Measurements from ENCODE around the gene PRKD2.
"Not testable (repeated sequence)": the region's sequence is repeated elsewhere in the genome, so short reads cannot be mapped to it uniquely, and the experiment has no call there.

Gene PRKD2

DNA sequence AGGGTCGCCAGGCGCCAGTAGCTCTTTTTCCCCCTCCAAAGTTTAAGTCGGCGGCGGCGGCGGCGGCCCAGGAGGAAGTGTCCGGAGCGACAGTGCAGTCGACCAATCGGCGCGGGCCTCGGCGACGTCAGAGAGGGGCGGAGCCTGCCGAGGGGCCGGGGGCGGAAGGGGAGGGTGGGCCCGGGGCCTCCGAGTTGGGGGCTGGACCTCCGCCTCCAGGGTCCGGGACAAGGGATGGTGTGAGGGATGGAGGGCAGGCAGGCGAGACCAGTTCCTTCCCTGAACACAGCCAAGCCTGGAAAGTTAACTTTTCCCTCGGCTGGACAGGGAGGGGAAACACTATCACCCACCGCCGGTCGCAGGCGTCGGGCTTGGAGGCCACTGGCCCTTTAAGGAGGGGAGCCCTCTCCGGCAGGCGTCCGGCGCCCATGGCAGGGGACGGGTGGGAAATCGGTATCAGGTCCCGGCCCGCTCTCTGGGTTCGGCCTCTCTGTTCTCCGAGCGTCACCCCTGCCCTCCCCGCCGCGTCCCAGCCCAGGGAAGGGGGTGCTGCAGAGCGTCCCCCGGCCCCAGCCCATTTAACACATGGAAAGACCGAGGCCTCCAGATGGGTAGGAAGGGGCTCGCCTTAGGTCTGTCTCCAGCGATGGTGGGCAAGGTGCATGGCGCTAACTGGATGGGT, at the start of gene PRKD2:
TSS of gene PRKD2 (minus strand) at position 81 of the 682 bp plus-strand sequence. CDS start 744 bp downstream, outside the sequence.
- peak; percentile 97 for DNase-seq

DNA sequence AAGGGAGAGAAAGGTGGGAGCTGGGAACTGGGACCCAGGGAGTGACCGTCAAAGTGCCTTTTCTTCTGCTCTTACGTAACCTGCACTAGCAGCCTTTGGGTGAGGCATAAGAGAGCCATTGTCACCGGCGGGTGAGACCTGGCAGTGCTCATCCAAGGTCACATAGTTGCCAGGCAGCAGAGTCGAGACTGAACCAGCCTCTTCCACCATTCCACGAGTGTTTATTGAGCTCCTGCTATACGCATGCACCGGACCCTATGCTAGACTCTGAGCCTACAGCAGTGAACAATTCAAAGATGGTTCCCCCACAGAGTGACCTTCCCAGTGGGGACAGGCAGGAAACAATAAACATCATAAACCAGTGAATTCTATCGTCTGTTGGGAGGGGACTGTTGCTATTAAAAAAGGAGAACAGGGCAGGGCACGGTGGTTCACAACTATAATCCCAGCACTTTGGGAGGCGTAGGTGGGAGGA, 47.9 kb upstream of the PRKD2 start:
- no peak for DNase-seq

DNA sequence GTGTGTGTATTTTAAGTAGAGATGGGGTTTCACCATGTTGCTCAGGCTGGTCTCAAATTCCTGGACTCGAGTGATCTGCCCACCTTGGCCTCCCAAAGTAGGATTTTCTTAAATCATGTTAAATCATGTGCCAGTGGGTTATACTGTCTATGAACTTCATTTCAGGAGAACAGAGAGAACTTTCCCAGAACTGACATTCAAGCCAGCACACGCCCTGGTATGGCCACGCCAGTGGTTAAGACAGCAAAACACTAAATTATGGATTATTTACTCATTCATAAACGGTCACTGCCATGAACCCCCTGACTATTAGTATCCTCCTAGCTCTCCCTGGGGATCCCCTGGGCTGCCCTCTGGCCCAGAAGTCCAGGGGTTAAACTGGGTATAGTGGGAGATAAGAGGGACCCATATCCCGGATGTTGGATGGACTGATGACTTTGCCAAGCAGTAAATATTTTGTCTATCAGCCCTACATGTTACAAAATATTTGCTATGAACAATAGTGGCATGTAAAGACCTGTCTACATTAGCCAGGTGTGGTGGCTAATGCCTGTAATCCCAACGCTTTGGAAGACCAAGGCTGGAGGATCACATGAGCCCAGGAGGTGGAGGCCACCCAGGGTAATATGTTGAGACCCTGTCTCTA, 45.5 kb upstream of the PRKD2 start:
- DNase-seq: no peak

DNA sequence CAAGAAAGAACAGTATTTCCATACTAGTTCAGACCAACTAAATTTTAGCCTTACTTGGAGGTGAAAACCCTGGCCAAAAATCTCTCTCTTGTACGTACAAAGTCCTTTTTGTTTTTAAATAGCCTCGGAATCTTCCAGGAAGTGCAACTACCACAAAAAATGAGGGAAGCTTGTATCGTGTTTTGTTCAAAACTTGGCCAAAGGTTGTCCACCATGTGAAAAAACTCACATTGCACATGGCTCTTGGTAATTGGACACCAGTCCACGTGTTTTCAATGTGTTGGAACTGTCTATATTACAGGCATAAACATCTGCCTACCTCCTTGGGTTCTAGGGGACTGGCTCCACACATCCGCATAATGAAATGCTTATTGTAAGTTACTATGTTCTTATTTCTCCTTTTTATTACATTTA, 44.5 kb upstream of the PRKD2 start:
- DNase-seq: no peak

DNA sequence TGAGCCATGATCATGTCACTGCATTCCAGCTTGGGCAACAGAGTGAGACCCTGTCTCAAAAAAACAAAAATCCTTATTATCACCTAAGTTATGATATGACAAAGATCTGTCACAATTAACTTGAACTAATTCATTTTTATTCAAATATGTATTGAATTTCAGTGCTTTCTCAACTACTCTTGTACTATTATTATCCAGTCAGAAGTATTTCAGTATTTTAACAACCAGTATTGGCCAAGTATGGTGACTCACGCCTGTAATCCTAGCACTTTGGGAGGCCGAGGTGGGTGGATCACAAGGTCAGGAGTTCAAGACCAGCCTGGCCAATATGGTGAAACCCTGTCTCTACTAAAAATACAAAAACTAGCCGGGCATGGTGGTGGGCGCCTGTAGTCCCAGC, 44.0 kb upstream of the PRKD2 start:
- DNase-seq: not testable (repeated sequence)

DNA sequence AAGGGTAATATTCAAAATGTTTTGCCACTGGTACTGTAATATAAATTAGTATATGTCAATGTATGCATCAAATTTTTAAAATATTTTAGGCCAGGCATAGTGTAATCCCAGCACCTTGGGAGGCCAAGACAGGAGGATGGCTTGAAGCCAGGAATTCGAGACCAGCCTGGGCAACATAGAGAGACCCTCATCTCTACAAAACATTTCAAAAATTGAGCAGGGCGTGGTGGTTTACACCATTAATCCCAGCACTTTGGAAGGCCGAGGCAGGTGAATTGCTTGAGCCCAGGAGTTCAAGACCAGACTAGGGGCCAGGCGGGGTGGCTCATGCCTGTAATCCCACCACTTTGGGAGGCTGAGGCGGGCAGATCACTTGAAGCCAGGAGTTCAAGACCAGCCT, 43.4 kb upstream of the PRKD2 start:
- no peak for DNase-seq

DNA sequence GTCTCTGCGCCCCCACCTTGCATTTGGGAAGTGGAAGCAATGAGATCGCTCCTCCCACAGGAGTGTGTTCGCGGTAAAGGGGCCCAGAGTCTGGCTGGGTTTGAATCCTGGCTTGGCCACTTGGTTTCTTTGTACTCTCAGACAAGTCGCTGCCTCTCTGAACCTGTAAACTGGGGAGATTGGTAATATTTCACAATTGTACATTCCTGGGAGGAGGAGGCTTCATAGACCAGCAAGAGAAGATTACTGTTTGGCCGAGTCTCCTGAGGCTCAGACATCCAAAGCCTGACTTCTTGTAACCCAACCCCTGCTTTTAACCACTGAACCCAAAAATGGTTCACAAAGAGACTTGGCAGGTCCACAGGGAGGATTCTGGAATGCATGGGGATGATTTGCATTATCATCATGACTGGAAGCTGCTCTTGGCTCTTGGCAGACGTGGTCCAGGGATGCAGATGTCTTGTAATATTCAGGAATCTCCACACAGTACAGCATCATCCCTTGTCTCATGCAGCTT, 43.0 kb upstream of the PRKD2 start:
- DNase-seq: no peak

DNA sequence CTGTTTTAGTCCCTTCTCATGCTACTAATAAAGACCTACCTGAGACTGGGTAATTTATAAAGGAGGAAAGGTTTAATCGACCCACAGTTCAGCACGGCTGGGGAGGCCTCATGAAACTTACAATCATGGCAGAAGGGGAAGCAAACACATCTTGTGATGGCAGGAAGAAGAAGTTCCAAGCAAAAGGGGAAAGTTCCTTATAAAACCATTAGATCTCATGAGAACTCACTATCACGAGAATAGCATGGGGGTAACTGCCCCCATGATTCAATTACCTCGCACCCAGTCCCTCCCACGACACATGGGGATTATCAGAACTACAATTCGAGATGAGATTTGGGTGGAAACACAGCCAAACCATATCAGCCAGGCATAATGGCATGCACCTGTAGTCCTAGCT, 42.3 kb upstream of the PRKD2 start:
- no peak for DNase-seq

DNA sequence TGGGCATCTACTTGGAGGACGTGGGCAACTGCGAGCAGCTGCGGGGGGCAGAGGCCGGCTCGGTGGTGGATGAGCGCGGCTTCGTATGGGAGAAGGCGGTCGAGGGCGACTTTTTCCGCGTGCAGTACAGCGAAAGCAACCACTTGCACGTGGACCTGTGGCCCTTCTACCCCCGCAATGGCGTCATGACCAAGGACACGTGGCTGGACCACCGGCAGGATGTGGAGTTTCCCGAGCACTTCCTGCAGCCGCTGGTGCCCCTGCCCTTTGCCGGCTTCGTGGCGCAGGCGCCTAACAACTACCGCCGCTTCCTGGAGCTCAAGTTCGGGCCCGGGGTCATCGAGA, 39.6 kb upstream of the PRKD2 start:
- no peak for DNase-seq

DNA sequence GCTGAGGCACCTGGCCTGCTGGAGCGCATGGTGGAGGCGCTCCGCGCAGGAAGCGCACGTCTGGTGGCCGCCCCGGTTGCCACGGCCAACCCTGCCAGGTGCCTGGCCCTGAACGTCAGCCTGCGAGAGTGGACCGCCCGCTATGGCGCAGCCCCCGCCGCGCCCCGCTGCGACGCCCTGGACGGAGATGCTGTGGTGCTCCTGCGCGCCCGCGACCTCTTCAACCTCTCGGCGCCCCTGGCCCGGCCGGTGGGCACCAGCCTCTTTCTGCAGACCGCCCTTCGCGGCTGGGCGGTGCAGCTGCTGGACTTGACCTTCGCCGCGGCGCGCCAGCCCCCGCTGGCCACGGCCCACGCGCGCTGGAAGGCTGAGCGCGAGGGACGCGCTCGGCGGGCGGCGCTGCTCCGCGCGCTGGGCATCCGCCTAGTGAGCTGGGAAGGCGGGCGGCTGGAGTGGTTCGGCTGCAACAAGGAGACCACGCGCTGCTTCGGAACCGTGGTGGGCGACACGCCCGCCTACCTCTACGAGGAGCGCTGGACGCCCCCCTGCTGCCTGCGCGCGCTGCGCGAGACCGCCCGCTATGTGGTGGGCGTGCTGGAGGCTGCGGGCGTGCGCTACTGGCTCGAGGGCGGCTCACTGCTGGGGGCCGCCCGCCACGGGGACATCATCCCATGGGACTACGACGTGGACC, 39.1 kb upstream of the PRKD2 start:
- DNase-seq: no peak

DNA sequence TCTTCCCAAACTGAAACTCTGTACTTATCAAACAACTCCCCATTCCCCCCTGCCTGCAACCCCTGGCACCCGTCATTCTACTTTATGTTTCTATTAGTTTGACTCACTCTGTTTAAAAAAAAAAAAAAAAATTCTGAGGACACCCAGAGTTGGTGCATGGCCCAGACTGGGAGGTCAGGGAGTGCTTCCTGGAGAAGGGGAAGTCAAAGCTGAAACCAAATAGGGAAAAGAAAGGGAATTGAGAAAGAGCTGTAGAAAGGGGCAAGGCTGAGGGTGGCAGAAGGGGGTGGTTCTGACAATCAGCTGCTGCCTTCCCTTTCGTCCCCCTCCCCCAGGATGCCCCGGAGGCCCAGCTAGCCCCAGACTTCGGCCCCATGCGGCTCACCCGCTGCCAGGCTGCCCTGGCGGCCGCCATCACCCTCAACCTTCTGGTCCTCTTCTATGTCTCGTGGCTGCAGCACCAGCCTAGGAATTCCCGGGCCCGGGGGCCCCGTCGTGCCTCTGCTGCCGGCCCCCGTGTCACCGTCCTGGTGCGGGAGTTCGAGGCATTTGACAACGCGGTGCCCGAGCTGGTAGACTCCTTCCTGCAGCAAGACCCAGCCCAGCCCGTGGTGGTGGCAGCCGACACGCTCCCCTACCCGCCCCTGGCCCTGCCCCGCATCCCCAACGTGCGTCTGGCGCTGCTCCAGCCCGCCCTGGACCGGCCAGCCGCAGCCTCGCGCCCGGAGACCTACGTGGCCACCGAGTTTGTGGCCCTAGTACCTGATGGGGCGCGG, 38.4 kb upstream of the PRKD2 start:
- DNase-seq: no peak

DNA sequence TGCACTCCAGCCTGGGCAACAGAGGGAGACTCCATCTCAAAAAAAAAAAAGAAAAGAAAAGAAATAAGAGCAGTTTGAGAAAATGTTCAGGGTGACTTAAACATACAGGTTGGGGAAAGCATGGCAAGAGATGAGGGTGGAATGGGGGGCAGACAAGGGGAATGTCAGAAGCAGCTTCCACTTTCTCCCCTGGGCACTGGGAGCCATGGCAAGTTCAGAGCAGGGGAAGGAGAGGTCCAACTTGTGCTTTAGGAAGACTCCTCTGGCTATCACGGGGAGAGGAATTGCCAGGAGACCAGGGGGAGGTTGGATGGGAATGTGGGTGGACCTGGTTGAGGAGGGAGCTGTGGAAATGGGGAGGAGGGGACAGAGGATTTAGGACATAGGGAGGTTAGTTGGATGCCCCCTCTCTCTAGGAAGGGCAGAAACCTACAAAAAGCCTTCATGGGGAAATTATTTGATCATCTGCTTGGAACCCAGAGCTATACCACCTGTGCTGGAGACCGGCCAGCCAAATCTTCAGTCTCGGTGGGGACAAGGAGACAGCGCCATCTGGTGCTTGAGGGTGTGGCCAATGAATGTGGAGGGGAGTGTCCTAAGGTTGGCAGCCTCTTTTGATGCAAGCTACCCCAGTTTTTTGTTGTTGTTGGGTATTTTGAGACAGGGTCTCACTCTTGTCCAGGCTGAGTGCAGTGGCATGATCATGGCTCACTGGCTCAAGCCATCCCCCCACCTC, 36.7 kb upstream of the PRKD2 start:
- peak; percentile 76 for DNase-seq

DNA sequence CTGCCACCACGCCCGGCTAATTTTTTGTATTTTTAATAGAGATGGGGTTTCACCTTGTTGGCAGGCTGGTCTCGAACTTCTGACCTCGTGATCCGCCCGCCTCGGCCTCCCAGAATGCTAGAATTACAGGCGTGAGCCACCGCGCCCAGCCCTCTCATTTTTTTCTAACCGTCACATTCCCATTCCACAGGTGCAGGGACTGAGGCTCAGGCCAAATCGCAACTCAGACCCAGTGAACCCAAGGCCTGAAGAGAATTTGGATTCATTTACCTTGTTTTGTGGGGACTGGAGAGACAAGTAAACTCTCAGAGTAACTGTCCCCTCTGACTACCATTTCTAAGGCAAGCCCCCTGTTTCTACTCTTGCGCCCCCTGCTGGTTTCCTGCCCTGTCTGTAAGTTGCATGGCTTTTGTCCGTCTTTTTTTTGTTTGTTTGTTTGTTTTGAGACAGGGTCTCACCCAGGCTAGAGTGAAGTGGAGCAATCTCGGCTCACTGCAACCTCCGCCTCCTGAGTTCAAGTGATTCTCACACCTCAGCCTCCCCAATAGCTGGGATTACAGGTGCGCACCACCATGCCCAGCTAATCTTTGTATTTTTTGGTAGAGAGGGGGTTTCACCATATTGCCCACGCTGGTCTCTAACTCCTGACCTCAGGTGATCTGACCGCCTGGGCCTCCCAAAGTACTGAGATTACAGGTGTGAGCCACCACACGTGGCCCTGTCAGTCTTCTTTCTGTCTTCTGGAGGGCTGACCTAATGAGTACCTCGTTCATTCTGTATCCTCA, 31.6 kb upstream of the PRKD2 start:
- DNase-seq: peak; percentile 94

DNA sequence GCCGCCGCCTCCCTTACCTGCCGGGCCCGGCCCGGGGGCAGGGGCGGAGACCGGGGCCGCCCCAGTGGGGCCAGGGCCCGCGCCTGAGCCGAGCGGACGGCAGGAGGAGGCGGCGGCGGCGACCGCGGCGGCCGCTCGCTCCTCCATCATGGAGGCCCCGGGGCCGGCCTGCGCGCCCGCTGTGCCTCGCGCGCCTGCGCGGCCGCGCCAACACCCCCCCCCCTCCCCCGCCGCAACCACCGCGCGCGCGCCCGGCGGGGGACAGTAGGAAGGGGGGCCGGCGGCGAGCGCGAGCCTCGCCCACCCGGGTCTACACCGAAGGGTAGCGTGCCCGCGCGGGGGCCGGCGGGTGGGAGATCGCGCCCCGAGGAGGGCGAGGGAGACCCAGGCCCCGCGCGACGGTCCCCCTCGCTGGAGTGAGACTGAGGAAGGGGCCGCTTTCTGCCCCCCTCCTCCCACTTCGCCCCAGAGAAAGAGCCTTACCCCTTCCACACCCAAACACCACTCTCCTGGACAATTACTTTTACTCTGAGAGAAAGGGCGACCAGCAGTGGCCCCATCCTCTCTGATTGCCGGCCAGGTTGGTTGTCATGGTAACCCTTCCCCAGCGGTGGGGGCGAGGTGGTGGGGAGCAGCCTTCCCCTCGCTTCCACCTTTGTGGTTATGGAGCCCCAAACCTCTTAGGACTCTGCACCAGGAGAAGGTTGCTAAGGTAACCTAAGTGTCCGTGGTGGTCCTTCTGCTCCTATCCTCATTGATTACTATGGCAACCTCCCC, 29.6 kb upstream of the PRKD2 start, which contains the start of gene STRN4:
TSS of gene STRN4 (minus strand) at position 170 of the 777 bp plus-strand sequence. CDS start at position 150, 20 bp downstream.
- peak; percentile 65 for DNase-seq

DNA sequence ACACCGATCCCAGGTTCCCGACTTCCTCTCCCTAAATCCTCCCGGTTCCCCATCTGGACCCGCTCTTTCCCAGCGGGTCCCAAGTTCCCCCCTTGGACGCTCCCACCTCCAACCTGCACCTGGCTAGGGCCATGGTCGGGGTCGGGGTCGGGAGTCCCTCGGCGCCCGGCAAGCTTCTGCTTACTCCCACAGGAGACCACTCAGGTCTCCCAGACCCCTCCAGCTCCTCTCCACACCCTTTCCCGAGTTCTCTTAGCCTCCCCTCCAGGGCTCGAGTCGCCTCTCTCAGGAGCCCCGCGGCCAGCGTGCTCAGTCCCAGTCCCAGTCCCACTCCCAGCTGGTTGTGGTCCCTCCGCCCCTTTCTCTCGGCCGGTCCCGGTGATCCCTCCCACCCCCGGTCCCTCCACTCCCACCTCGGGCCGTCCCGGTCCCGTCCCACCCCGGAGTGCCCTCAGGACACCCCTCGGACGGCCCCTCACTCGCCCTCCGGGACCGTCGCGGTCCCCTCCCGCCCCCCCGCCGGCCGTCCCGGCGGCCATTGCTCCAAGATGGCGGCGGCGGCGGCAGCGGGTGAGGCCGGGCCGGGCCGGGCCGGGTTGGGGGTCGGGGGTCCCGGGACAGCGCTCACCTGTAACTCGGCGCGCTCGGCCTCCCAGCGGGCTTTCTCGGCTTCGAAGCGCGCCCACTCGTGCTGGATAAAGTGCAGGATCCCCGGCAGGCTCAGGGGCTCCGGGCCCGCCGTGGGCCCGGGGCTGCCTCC, 28.8 kb upstream of the PRKD2 start, which contains the start of gene FKRP:
TSS of gene FKRP (plus strand) at position 537 of the 760 bp plus-strand sequence. CDS start 9,394 bp downstream, outside the sequence.
- DNase-seq: peak; percentile 60

DNA sequence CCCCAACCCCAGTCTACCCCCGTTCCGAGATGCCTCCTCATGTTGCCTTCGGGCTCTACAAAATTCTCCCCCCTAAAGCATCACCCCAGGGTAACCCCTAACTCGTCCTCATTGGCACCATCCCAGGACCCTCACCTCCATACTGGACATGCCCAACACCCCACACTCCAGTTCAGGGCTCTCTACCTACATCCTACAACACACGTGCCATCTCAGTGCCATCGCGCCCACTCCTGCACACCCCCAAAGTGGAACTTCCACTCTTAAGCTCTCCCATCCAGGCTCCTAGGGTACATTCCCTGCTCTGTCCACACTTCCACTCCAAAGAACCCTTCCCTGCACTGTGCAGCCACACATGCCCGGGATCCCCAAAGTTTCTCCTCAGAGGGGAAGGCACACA, 28.1 kb upstream of the PRKD2 start:
- DNase-seq: no peak

DNA sequence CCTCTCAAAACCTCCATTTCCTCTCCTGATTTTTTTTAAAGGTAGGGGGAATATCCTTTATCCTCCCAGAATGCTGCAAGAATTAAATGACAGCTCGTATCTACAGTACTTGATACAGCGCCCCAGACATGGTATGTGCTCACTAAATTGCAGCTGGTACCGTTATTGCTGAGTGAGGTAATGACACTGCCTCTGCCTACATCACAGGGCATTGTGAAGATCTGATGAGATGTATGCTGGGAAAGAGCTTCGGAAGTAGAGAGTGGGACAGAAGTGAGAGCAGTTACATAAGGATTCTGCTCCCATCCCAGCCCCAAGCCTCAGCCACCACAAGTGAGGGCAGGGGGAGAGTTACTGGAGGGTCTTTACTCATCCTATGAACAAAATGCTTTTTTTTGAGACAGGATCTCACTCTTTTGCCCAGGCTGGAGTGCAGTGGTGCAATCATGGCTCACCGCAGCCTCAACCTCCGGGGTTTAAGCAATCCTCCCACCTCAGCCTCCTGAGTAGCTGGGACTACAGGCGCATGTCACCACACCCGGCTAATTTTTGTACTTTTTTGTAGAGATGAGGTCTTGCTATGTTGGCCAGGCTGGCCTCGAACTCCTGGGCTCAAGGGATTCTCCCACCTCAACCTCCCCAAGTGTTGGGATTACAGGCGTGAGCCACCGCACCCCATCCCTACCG, 27.2 kb upstream of the PRKD2 start:
- DNase-seq: no peak

DNA sequence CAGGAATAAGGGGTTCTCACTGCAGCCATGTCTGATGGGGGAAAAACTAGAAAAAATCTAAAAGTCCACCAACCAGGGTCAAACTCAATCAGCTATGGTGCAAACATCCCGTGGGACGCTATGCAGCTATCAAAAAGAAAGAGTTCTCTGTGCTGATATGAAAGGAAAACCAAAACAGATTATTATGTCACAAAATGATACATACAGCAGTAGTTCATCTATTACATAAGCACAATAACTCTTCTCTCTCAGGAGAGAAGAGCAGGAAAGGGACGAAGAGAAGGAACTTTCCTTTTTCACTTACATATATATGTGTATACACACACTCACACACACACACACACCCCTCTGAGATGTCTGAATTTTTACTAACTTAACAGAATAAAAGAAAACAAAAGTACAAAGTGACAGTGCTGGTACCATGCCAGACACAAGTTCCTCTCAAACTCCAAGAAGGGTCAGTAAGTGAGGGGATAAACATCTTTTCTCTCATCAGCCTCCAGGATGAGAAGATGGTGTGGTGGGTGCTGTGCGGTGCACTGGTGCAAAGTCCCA, 26.1 kb upstream of the PRKD2 start:
- no peak for DNase-seq

DNA sequence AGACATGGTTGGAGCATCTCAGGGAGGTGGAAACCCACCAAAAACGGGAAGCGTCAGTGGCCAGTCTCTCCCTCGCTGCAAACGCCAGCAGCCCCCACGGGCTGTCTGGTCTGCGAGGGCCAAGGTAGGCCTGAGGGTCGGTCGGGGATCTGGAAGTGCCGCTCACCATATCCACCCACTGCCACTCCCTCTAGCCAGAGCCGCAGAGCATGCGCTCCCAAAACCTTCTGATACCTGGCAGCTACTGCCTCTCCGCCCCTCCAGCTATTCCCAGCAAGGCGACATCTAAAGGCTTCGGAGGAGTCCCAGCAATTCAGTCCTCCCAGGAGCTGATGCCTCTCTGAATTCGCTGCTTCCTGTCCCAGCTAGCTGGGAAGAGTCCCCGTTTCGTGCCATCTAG, 24.5 kb upstream of the PRKD2 start:
- DNase-seq: no peak

Measured in stimulated activated CD8-positive, alpha-beta memory T cell treated with anti-CD3 and anti-CD28 coated beads, Interleukin-4, amount 100 ng/mL, for 48 hours (primary cell).